HL-60 (cell line): ENCODE data around the gene MSN.

Experiments
- CTCF ChIP-seq: IDR thresholded peaks from one replicate; pipeline ENCODE4 v1.5.1; 2011; ENCODE audit warnings: low read length, control low read depth, inconsistent platforms; ENCODE audit not compliant: insufficient read depth
- GABPA ChIP-seq: IDR thresholded peaks from 2 replicates; pipeline ENCODE4 v1.6.1; 2012; ENCODE audit warnings: low read depth
- POLR2AphosphoS5 ChIP-seq: IDR thresholded peaks from 2 replicates; pipeline ENCODE4 v1.6.1; 2012; ENCODE audit warnings: low read depth
- TF ChIP-seq, protein P1 (sequence below): IDR thresholded peaks from 2 replicates; pipeline ENCODE4 v1.6.1; 2012; ENCODE audit warnings: low read depth; ENCODE audit not compliant: insufficient replicate concordance

- TF ChIP-seq CTCF (no peak), POLR2AphosphoS5 (no peak), GABPA (no peak)
- TF ChIP-seq, protein P1, sequence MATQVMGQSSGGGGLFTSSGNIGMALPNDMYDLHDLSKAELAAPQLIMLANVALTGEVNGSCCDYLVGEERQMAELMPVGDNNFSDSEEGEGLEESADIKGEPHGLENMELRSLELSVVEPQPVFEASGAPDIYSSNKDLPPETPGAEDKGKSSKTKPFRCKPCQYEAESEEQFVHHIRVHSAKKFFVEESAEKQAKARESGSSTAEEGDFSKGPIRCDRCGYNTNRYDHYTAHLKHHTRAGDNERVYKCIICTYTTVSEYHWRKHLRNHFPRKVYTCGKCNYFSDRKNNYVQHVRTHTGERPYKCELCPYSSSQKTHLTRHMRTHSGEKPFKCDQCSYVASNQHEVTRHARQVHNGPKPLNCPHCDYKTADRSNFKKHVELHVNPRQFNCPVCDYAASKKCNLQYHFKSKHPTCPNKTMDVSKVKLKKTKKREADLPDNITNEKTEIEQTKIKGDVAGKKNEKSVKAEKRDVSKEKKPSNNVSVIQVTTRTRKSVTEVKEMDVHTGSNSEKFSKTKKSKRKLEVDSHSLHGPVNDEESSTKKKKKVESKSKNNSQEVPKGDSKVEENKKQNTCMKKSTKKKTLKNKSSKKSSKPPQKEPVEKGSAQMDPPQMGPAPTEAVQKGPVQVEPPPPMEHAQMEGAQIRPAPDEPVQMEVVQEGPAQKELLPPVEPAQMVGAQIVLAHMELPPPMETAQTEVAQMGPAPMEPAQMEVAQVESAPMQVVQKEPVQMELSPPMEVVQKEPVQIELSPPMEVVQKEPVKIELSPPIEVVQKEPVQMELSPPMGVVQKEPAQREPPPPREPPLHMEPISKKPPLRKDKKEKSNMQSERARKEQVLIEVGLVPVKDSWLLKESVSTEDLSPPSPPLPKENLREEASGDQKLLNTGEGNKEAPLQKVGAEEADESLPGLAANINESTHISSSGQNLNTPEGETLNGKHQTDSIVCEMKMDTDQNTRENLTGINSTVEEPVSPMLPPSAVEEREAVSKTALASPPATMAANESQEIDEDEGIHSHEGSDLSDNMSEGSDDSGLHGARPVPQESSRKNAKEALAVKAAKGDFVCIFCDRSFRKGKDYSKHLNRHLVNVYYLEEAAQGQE: no peak
Measured at GRCh38 chrX:65679071-65679540, 11.7 kb downstream of the MSN start.
